Right ventricle myocardium inferior (tissue), 1 donor: Measurements from ENCODE around the gene EME2. TPM values are rescaled to one million over a fixed set of nuclear protein-coding genes. Genes with fewer than 3 reads are reported as not detected.
"Not testable (repeated sequence)": the region's sequence is repeated elsewhere in the genome, so short reads cannot be mapped to it uniquely, and the experiment has no call there.

Source experiments
- ATAC-seq: fragments of 200-7000 bp; cut with Tn5 transposase; one replicate; pipeline ENCODE4 v1.9.1; 2020; ENCODE audit warnings: mild to moderate bottlenecking, moderate library complexity
- DNase-seq: peaks from one replicate; pipeline ENCODE4 v3.0.0; 2021; ENCODE audit errors: missing footprints
- intact Hi-C: fragments of 100-400 bp; cut with DNase I; formaldehyde crosslinking; loops from one replicate; pipeline ENCODE4 v1.11.0; 2022
- total RNA-seq: library from RNA; stranded (reverse); fragmentation: NEBNext Ultra II Directional; extraction: Animal tissue kit (Norgen Biotek cat#: 25700); gene quantifications from one replicate; pipeline ENCODE4 v1.2.1, GENCODE V29; 2021
- donor health status: DM: no; HTN: yes; CAD: no; lungs with severe emphysema.

Gene EME2
- total RNA-seq, 1 donor from 2014 or later, result 8.2 TPM

DNA sequence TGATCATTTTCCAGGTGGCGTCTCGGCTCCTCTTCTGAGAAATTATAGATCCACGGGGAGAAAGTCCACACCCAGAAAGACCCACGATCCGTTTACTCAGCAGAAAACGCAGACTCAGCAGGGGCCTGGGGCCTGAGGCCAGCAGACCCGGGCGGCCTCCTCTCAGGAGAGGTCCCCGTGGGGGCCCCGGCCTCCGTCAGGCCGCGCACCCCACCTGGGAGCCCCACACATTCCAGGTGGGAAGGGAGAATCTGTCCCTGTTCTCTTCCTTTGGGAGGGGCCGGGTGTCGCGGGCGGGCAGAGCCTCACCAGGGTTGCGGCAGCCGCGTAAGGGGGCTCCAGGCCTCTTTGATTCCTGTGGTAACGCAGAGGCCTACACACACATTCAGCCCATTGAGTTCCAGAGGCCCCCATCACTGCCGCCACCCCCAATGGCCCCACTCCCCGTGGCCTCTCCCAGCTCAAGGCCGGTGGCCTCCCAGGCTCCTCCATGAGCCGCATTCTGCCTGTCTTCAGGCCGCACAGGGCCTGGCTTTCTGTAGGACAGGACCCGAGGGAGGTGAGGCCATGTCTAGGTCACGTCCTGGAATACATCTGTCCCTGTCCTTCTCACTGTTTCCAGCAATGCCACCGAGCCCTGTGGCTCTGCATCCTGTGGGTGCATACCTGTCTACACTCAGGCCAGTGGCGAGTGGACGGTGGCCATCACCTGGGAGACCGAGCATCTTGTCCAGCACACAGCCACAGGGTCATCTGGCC, 22.5 kb downstream of the EME2 start:
- ATAC-seq, result no peak
- DNase-seq, result no peak
- intact Hi-C loops, result no loop called here

DNA sequence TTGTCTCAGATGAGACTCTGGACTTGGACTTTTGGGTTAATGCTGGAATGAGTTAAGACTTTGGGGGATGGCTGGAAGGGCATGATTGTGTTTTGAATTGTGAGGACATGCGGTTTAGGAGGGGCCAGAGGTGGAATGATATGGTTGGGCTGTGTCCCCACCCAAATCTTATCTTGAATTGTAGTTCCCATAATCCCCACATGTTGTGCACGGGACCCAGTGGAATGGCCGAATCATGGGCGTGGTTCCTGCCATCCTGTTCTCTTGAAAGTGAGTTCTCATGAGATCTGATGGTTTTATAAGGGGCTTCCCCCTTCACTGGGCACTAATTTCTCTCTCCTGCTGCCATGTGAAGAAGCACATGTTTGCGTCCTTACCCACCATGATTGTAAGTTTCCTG, 26.7 kb downstream of the EME2 start:
- intact Hi-C loops, DNase-seq, ATAC-seq: not testable (repeated sequence)

DNA sequence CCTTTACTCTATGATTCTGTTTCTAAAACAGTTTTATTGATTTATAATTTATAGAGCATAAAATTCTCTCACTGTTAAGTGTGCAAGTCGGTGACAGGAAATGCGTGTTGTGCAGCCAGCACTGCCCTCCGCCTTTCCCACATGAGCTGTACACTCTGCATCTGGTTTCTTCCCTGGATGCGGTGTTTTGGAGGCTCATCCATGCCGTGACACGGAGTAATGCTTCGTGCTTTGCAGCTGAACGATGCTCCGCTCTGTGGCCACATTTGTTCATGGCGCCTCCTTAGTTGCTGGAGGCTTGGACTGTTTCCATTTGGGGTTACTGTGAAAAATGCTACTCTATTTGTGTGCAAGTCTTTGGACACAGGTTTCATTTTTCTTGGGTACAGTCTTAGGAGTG, 28.1 kb downstream of the EME2 start:
- intact Hi-C loops, result no loop called here
- DNase-seq (no peak), ATAC-seq (no peak)

DNA sequence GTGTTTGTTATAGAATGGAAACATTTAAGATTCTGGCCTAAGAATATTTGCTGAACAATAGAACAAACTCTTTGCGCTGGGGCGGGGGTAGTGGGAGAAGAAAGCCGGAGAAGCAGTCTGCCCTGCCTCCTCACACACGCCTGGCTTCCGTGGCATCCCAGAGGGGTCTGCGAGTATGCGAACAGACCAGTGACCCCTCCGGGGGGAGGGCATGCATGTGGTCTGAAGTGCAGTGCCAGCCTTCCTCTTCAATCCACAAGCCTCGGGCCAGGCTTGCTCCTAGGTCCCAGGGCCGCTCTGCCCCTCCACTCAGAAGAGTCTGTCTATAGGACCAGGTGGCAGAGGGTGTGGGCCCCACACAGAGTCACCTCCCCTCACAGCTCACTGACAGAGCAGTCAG, 35.0 kb downstream of the EME2 start:
- ATAC-seq (no peak), DNase-seq (no peak)
- intact Hi-C loops, result no loop called here

DNA sequence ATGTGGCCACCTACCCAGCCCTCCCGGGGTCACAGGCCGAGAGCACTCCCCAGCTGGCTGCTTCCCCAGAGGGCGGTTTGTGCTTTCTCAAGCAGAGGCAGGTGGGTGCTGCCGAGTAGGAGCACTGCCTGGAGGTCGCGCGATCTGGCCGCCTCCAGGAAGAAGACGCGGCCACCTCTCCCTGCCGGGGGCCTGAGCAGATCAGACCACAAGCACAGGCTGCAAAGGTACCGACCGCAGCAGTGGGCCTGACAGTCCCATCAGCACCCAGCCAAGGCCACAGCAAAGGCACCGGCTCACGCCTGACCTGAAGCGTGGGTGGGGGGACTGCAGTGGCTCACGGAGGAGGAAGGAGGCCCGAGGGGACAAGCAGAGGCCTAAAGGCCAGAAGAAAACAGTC, 36.1 kb downstream of the EME2 start:
- intact Hi-C loops, result no loop called here
- no peak for ATAC-seq

DNA sequence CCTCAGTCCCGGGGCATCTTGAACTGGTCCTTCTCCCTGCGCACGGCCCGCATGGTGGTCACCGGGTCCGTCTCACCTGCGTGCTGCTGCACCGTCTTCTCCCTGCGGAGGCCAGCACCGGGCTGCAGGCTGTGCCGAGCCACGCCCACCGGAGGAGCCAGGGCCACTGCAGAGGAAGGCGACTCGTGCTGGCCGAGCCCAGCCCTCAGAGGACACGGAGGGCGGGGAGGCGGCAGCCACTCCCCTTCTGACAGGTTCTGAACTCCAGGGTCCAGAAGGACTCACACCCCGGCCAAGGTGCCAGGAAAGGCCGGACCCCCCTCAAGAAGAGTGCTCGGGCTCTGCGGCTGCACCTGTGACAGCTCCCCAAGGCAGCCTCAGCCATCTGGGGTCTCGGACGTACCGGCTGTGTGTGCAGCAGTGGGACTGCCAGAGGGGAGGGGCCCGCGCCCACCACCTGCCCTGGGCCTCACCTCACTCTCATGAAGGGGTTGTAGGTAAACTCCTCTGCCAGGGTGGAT, 36.7 kb downstream of the EME2 start:
- no peak for DNase-seq
- intact Hi-C loops, result no loop called here
- no peak for ATAC-seq

More for the DNA sequence above, 36.1 kb downstream of the EME2 start:
- no peak for DNase-seq

DNA sequence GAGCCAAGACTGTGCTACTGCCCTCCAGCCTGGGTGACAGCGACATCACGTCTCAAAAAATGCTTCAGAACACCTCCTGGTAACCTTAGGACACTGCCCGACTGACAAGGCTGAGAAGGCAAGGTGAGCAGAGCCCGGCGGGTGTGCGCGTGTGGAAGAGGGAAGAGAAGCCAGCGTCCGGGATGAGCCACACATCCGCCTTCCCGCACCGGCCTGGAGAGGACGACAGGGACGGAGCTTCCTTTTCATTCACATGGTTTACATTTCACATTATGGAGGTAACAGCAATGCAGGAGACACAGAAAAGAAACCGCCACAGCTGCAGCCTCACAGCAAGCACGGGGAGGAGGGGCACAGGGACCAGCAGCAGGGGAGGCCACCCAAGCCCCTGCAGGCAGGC, 37.5 kb downstream of the EME2 start:
- no peak for DNase-seq
- intact Hi-C loops, result no loop called here
- no peak for ATAC-seq

DNA sequence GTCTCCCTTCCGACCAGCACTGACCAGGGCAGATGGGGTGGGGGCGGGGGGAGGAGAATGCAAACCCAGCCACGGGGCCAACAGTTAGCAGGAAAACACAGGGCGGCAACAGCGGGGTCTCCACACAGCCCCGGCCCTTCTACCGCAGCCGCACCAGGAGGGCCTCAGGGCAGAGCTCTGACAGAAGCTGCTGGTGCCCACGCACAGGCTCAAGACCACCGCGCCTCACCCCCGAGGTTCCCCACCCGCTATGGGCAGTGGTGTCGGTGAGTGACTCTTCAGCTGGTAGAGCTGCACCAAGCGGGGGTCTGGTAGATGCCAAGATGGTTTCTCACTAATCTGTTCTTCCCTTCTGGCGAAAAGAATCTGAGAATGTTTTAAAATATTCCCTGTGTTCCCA, 37.9 kb downstream of the EME2 start:
- intact Hi-C loops, result no loop called here
- DNase-seq (no peak), ATAC-seq (no peak)

DNA sequence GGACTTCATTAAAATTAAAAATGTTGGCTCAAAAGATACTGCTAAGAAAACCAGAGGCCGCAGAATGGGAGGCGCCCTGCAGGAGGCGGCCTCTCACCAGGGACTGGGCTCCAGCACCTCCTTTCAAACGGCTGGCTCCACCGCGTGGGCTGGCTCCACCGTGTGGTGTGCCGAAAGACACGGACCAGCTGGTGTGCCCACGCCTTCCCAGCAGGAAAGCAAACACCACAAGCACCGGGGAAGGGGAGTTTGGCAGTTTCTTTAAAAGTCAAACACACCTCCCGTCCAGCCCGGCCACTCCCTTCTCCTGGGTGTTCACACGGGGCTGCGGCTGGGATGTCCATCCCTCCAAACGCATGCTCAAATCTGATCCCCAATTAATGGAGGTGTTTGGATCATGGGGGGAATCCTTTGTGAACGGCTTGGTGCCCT, 40.1 kb downstream of the EME2 start:
- intact Hi-C loops, result no loop called here
- DNase-seq, result peak; percentile 87
- ATAC-seq, result peak; percentile 94

DNA sequence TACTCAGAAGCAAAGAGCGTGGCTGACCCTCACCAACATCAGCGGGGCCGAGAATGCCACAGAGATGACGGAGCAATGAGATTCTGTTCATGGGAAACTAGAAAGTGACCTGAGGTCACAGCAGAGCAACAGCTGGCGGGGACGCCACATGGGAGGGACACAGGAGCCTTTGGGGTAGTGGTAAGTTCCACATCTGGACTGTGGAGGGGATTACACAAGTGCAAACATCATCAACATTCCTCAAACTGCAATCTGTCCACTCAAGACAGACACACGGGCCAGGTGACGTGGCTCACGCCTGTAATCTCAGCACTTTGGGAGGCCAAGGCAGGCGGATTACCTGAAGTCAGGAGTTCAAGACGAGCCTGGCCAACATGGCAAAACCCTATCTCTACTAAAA, 42.9 kb downstream of the EME2 start:
- DNase-seq, result no peak
- intact Hi-C loops, result no loop called here
- no peak for ATAC-seq

DNA sequence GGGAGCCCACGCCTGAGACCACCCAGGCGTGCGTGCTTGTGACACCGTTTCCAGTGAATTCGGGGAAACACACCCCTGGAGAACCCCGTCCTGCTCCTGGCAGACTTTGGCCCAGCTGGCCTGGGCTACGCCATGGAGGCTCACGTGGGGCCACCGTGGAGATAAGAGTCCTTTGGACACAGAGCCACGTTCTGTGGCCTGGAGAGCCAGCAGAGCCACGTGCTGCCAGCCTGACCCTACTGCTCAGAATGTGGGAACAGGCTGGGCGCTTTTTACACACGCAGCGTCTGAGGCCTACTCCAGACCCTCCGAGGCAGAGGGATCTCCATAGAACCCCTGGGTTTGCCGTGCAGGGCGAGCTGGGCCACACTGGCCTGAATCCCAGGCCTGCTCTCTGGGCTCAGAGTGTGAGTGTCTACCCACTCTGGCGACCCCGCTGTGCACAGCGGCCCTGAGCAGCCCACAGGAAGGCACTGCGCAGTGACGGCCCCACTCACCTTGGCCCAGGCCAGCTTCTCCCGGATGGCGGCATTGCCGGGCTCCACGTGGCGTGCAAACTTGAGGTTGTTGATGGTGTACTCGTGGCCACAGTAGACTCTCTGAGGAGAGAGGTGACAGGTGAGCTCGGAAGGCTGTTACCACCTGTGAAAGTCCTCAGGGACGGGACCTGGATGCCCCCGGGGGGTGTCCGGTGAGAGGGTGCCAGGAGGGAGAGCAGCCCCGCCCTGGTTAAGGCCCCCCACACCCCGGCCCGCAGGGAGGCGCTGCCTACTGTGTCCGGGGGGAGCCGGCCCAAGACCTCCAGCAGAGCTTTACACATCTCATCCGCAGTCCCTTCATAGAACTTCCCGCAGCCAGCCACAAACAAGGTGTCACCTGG, 44.0 kb downstream of the EME2 start:
- no peak for ATAC-seq
- no peak for DNase-seq
- intact Hi-C loops, result no loop called here

DNA sequence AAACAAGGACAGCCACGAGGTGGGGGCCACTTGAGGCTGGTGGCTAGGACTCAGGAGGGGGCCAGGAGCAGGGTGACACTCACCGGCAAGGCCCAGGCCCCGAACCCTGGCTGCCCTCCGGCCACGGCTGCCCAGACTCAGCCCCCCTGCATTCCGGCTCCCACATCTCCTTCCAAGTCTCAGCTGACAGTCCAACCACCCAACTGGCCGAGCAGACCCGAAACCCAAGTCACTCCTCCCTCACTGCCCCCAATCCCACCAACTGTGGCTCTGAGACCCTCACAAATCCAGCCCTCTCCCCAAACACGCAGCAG, 44.6 kb downstream of the EME2 start:
- DNase-seq (no peak), ATAC-seq (no peak)
- intact Hi-C loops, result no loop called here

DNA sequence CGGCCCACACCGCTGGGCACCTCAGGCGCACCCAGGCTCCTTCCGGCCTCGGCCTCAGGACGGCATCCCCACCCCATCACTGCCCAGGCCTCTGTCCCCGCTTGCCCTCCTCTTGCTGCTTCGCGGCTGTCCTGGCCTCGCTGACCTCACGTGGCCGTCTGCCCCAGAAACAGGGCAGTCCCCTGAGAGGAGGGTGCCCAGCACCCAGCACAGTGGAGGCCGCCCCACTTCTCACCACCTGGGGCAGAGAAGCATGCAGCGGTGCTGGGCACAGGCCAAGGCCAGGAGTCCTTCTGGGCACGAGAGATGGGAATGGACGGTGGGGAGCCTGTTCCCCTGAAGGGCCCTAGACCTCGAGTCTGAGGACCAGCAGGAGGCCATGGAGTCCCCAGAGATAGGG, 45.1 kb downstream of the EME2 start:
- DNase-seq (no peak), ATAC-seq (no peak)

DNA sequence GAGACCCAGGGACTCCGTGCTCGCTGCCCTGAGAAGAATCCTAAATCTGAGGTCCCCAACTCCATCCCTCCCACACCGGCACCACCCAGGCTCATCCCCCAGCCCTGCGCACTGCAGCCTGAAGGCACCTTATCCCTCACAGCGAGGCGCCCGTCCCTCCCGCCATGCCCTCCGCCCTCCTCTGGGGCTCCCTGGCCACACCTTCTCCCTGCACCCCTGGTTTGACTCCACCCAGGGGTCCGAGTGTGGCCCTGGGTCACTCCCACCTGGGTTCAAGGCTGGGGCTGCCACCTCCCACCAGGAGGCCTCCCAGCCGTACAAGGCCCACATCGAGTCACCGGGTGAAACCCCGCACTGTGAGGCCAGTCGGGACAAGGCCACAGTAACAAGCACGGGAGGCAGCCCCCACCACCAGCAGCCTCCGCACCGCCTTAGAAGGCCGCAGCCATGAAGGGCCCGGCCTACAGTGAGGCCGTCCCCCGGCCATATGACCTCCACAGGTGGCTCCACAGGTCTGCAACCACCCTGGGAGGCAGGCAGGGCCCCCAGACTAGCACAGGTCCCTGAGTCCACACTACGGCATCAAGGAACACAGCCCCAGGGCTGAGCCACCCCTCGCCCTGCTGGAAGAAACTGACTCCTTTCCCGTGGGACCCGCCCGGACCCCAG, 45.7 kb downstream of the EME2 start:
- ATAC-seq (no peak), DNase-seq (no peak)
- intact Hi-C loops, result no loop called here

More for the DNA sequence above, 45.1 kb downstream of the EME2 start:
- intact Hi-C loops, result no loop called here

DNA sequence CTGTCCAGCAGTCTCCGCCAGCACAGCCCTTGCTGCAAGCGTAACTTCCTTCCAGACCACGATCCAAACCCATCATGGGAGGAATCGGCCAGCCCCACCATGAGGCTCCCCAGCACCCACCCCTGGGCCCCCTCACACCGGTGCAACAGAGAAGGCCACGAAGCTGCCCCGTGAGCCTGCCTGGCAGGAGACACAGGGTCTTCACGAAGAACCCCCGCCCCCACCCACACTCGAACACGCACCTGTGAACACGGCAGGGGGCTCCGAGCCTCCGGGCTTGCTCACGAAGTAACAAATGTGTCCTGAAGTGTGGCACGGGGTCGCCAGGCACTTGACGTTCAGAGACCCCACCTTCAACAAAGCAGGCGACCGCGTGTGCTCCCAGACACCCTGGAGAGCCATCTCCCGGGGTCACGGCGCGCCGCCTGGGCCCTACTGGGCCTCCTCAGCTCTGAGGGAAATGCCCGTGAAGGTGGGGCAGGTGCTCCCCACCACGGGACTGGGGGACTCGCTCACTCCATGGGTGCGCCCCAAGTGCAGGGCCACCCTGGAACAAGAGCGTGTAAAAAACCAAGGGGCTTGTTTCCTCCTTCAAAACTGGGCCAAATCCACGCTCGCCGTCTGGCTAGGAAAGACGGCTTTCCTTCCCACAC, 46.4 kb downstream of the EME2 start:
- no peak for ATAC-seq
- DNase-seq, result no peak

DNA sequence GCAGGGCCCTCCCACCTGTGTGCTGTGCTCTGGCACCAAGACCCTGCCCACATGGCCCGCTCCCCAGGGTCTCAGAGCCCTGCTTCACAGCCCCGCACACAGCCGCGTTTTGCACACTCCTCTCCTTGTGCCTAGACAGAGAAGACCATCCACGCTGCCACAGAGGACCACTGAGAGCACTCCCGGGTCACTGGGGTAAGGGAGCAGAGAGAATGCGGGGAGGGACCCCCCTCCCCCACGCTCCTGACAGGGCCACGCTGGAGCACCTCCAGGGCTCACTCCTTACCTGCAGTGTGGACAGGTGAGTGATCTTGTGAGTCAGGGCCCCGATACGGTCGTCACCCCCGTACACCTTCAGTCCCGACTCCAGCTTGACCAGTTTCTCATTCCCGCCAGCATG, 47.0 kb downstream of the EME2 start:
- intact Hi-C loops, result loop anchor here (5.0 kb wide), 1 partner anchor 32 kb away; no protein-coding TSS in a partner anchor
- no peak for ATAC-seq
- DNase-seq, result no peak

More for the DNA sequence above, 46.4 kb downstream of the EME2 start:
- intact Hi-C loops, result no loop called here

DNA sequence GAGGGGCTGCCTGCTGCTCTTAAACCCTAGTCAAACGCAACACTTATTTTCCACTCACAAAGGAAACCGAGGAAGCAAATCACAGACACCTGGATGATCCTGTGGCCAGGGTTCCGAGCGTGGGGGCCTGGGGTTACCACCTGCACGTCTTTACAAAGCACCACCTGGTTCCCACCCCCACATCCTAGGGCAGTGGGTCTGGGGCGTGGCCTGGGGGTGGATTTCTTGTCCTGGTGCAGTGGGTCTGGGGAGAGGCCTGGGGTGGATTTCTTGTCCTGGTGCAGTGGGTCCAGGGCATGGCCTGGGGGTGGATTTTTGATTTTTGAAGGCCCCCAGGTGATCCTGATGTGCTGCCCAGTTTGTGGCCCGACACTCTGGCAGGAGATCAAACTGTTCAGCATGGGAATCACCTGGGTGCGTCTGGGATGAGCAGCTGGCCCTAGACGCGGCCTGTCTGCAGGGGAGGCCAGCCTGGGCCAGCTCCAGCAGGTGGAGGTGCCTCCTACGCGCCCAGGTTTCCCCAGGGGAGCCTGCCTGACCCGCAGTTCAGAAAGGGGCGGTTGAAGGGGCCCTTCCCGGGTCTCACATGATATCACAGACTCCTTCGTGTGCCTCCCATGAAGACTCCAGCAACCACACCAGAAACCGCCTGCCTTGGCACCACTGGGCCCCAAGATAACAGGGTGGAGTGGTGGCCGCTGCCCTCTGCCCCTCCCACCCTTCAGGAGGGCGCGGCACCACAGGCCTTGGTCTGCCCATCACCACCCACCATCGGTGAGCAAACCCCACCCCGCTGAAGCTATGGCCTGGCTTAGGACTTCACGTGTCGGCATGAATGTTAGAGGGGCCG, 47.7 kb downstream of the EME2 start:
- ATAC-seq (no peak), DNase-seq (no peak)
- intact Hi-C loops, result loop anchor here (5.0 kb wide), 1 partner anchor 33 kb away; no protein-coding TSS in a partner anchor

DNA sequence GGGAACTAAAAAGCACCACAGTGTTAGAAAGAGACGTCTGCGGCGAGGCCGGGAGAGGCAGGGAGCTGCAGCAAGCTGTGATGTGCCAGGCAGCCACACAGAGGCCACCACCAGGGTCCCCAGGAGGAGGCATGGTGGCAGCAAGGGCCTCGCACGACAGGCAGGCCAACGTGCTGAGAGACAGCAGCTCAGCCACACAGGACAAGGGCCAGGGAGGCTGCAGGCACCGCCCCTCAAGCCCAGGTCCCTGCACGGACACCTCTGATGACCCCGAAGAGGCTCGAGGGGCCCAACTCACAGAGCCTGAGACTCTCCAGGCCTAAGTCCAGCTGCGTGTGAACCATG, 48.3 kb downstream of the EME2 start:
- intact Hi-C loops, result loop anchor here (5.0 kb wide), 1 partner anchor 34 kb away; no protein-coding TSS in a partner anchor

More for the DNA sequence above, 48.3 kb downstream of the EME2 start:
- ATAC-seq (no peak), DNase-seq (no peak)
